SK-N-MC (cell line): ENCODE data around the gene GPC6.

Source experiments
- EZH2 ChIP-seq: fragments of 200-600 bp; sonication (generic); IDR thresholded peaks from one replicate; pipeline ENCODE4 v1.6.1; 2017; ENCODE audit warnings: antibody characterized with exemption
- FOXP2 ChIP-seq: optimal IDR thresholded peaks from 2 replicates; pipeline ENCODE3; 2011; ENCODE audit warnings: mild to moderate bottlenecking, moderate library complexity; ENCODE audit not compliant: insufficient read depth; ENCODE audit errors: extremely low read length, control extremely low read depth
- POLR2AphosphoS5 ChIP-seq: IDR thresholded peaks from 2 replicates; pipeline ENCODE4 v1.6.1; 2012; ENCODE audit warnings: mild to moderate bottlenecking, low read depth, low read length, borderline replicate concordance

GRCh38 chr13:94113245-94113644, 886.6 kb downstream of the GPC6 start:
- TF ChIP-seq EZH2 (no peak), POLR2AphosphoS5 (no peak), FOXP2 (no peak)
